ENCODE data around the gene PAX5.

Gene PAX5

DNA sequence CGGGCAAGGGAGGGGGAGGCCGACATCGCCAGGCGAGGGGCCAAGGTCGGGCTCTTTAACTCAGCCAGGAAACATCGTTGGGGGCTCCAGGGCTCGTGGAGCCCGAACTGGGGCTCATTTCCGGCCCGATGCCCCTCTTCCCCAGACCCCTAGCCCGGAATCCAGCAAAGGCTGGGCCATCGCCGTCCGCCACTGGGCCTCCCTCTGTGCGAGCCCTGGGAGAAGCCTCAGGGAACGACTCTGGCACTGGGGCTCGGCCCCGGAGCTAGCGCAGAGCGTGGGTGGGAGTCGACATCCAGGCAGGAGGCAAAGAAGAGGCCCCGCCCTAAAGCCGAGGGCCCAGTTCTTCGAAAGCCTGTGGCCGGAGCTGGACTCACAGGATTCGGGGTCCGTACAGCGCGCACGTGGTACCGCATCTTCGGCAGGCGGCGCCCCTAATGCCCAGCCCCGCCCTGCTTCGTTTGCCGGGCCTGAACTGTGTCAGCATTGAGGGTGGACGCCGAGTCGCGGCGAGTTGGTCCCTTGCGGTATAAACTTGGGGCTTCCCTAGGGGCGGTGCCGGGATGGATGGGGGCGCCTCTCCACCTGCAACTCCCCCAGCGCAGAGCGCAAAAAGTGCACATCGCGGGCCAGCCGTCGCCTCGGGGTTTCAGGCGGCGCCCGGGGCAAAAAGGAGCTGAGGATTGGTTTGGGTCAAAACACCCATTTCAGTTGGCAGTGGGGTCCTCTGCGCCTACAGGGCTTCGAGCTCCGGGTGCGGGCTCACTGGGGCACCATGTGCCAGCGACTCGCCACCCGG lies 3.6 kb upstream of the PAX5 start:
- Histone ChIP-seq H3K4me1 (peaks cover 46% of the 10 kb centered on the region), H3K27me3 (peaks cover 98% of the 10 kb centered on the region), H3K36me3 (no peaks in the 10 kb centered on the region), H3K9me3 (no peaks in the 10 kb centered on the region), H4K20me1 (peaks cover 81% of the 10 kb centered on the region), H3K4me3 (peak overlapping the region; percentile 88), H3K27ac (peak overlapping the region; percentile 98), H3K4me2 (peak overlapping the region; percentile 88), H3K9ac (peak overlapping the region; percentile 96)
- no peak for TF ChIP-seq Cebpa-rat (IDR thresholded peaks at IDR 0.05)

DNA sequence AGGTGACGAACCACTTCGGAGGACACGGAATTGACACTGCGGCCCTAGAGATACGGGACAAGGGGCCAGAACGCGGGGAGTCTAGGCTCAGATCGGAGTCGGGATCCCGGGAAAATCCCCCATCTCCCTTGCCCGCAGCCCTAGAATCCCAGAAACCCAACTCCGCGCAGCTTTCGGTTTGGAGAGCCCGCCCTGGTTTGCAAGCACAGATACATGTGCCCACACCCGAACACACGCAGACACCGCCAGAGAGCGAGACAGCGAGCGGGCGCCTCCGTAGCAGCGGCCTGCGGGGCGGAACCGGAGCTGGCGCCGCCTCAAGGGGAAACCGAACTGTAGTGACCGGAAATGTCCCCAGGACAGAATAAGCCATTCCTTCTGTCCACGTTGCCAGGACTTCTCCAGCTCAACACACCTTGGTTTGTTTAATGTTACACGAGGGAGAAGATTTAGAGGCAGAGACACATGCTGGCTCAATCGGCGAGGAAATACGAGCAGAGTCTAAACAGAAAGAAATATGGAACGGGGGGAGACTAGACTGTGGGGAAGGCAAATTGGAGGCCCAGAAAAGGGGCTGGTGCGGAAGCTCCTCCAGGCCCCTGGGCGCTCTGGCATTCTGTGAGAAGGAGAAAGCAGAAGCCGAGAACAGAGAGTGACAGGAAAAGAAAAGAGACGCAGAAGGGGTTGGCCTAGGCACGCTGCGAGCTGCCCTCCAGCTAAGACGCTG lies 2.9 kb upstream of the PAX5 start:
- peaks cover 46% of the 10 kb centered on the region for H3K4me1 ChIP-seq
- peak overlapping the region; percentile 96 for H3K9ac ChIP-seq
- peak overlapping the region; percentile 98 for H3K27ac ChIP-seq
- H3K4me2 ChIP-seq = peak overlapping the region; percentile 88
- no peak for TF ChIP-seq Cebpa-rat (IDR thresholded peaks at IDR 0.05)
- H3K27me3 ChIP-seq = peaks cover 100% of the 10 kb centered on the region
- H3K36me3 ChIP-seq = no peaks in the 10 kb centered on the region
- peaks cover 86% of the 10 kb centered on the region for H4K20me1 ChIP-seq
- peak overlapping the region; percentile 88 for H3K4me3 ChIP-seq
- H3K9me3 ChIP-seq = no peaks in the 10 kb centered on the region

DNA sequence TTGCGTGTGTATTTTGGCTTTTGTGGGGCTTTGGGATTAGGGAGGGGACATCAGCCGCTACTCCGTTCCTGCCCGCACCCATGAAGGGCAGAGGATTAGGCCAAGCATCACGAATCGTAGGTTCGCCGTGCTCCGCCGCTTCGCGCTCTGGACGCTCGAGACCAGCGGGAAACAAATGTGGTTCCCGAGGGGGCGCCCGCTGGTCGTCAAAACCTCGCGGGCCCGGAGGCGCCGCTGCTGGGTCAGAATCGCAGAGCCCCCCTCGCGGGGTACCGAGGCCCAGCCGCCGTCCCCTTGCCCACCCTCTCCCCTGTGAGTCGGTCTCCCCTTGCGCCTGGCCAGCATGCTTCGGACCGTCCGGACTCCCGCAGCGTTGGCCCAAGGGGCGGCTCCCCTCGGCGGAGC lies 2.3 kb upstream of the PAX5 start:
- TF ChIP-seq Cebpa-rat (IDR thresholded peaks at IDR 0.05) = no peak
- Histone ChIP-seq H3K9ac (peak overlapping the region; percentile 96), H3K36me3 (no peaks in the 10 kb centered on the region), H3K4me2 (peak overlapping the region; percentile 88), H3K9me3 (no peaks in the 10 kb centered on the region), H4K20me1 (peaks cover 85% of the 10 kb centered on the region), H3K4me3 (peak overlapping the region; percentile 88), H3K27me3 (peaks cover 100% of the 10 kb centered on the region), H3K27ac (peak overlapping the region; percentile 98), H3K4me1 (peaks cover 40% of the 10 kb centered on the region)

DNA sequence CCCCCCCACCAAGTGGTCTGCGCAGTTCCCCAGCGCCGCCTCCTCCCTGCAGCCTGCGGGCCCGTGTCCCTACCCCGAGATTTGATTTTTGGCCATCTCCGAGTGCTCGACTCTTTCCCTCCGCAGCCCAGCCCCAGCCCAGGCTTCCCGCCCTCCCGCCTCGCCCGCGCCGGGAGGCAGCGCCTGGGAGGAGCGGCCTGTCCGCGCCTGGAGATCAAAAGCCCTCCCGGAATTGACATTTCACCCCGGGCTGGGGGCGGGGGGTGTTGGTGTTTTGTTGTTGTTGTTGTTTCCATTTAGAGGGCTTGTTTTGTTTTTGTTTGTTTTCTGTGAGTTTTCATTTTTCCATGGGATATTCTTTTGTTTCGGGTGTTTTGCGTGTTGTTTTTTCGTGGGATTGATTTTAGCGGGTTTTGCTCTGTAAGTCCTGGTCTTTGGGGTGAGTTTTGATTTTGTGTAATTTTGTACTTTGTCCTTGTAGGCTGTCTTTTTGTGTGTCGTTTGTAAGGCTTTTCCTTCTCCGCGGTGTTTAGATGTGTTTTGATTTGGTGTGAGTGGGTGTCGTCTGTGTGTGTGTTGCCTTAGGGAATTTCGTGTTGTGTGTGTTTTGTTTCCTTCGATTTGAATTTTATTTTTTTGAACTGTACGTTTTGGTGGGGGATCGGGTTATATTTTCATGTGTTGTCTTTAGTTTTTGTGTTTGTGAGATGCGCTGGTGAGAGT lies 1.7 kb upstream of the PAX5 start:
- H4K20me1 ChIP-seq = peaks cover 85% of the 10 kb centered on the region
- no peaks in the 10 kb centered on the region for H3K36me3 ChIP-seq
- H3K9ac ChIP-seq = peak overlapping the region; percentile 96
- H3K27ac ChIP-seq = peak overlapping the region; percentile 98
- peaks cover 100% of the 10 kb centered on the region for H3K27me3 ChIP-seq
- no peak for TF ChIP-seq Cebpa-rat (IDR thresholded peaks at IDR 0.05)
- peak overlapping the region; percentile 88 for H3K4me3 ChIP-seq
- peaks cover 34% of the 10 kb centered on the region for H3K4me1 ChIP-seq
- H3K4me2 ChIP-seq = peak overlapping the region; percentile 88
- H3K9me3 ChIP-seq = no peaks in the 10 kb centered on the region

DNA sequence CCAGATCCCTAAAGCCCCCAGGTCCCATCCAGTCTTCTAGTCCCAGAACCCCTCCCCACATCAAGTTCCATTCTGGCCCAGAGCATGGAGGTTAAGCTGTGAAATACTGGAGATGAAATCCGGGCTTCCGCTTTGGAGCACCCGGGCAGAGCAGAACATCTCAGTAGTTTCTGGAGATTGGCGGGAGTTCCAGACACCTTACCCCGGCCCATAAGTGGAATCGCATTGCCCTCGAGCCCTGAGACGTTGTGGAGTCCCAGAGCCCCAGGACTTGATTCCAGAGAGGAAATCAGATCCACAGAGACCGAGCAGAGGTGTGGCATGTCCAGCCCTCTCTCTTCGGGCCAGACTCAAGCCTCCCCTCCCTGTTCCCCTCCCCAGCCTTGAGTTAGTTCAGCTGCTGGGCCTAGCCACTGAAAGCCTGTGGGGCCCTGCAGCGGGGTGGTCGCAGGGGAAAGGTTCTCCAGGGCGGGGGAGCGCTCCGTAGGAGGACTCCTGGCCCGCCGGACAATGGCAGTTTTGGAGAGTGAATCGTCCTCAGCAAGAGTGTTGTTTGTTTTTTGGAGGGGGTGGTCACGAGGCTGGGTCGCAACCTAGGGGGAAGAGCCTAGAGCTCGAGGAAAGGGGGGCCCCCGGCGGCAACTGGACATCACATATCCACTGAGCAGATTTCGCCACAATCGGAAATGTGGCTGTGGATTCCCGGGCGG lies 1.0 kb upstream of the PAX5 start:
- peaks cover 100% of the 10 kb centered on the region for H3K27me3 ChIP-seq
- TF ChIP-seq Cebpa-rat (IDR thresholded peaks at IDR 0.05) = no peak
- H3K9ac ChIP-seq = peak overlapping the region; percentile 96
- H3K27ac ChIP-seq = peak overlapping the region; percentile 98
- peaks cover 27% of the 10 kb centered on the region for H3K4me1 ChIP-seq
- no peaks in the 10 kb centered on the region for H3K9me3 ChIP-seq
- H4K20me1 ChIP-seq = peaks cover 85% of the 10 kb centered on the region
- peak overlapping the region; percentile 88 for H3K4me3 ChIP-seq
- H3K36me3 ChIP-seq = no peaks in the 10 kb centered on the region
- peak overlapping the region; percentile 88 for H3K4me2 ChIP-seq

DNA sequence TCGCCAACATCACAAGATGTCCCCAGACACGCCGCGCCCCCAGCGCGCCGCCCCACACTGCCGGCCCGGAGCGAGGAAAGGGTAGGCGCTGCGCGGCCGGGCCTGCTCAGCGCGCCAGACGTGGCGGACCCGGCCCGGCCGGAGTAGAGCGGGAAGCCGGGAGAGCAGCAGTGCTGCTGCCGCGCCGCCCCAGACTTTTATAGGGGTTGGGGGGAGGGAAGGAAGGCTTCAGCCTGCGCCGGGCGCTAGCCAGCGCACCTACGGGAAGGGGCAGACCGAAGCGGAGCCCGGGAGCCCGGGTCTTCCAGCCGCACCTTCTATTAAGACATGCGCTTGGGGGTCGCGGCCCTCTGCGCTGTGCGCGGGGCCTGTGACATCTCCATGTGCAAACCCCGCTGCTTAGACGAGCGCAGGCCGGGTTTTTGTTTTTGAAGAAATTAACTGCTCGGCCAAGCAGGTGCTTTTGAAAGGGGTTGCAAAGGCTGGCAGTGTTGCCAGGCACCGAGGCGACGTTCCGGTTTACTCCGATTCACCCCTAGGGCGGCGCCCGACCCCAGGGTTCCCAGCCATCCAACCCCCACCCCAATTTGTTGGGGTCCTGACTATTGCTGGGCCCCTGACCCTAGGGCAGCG lies 353 bp upstream of the PAX5 start:
- Histone ChIP-seq H3K27me3 (peaks cover 100% of the 10 kb centered on the region), H3K4me3 (peak overlapping the region; percentile 88)

DNA sequence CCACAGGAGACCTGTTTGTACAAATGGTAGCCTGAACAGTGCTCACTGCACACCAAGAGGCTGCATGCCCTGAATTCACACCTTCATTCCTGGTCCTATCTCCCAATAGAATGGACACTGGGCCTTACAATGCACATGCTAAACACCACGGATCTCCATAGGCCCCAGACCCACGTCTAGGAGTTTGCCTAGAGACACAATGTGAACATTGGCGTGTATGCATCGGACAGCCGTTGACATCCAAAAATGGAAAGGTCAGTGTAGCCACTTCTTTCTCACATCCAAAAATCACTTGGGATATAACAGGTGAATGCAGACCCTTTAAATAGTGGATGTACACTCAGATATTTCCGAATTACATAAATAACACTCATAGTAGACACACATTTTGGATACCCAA lies 927 bp downstream of the PAX5 start:
- peaks cover 93% of the 10 kb centered on the region for H4K20me1 ChIP-seq
- TF ChIP-seq Cebpa-rat (IDR thresholded peaks at IDR 0.05) = no peak
- H3K4me1 ChIP-seq = peaks cover 44% of the 10 kb centered on the region
- no peaks in the 10 kb centered on the region for H3K9me3 ChIP-seq
- H3K4me3 ChIP-seq = peak overlapping the region; percentile 88
- H3K27ac ChIP-seq = peak overlapping the region; percentile 98
- H3K36me3 ChIP-seq = no peaks in the 10 kb centered on the region
- peaks cover 100% of the 10 kb centered on the region for H3K27me3 ChIP-seq
- H3K9ac ChIP-seq = peak overlapping the region; percentile 96
- peak overlapping the region; percentile 88 for H3K4me2 ChIP-seq

More for the DNA sequence above, 353 bp upstream of the PAX5 start:
- Histone ChIP-seq H3K9me3 (no peaks in the 10 kb centered on the region), H3K27ac (peak overlapping the region; percentile 98), H3K9ac (peak overlapping the region; percentile 96), H4K20me1 (peaks cover 91% of the 10 kb centered on the region), H3K4me2 (peak overlapping the region; percentile 88), H3K36me3 (no peaks in the 10 kb centered on the region), H3K4me1 (peaks cover 33% of the 10 kb centered on the region)
- no peak for TF ChIP-seq Cebpa-rat (IDR thresholded peaks at IDR 0.05)

DNA sequence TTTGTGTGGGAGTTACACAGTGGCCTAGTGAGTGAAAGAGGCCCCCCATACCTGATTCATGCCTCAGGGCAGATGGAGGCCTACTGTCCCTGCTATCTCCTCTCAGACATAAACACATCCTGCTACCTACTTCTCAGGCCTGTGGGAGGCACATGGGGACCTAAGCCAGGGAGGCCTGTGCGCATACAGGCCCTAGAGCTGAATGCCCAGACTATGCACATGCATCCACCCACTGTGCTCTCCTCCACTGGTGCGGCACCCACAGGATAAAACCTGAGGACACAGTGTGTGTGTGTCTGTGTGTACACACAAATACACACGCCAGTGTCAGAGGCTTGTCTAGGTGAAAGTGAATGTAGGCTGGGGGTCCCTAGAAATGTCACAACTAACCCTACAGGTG lies 1.4 kb downstream of the PAX5 start:
- Histone ChIP-seq H3K4me3 (peak overlapping the region; percentile 88), H3K9ac (peak overlapping the region; percentile 96)

DNA sequence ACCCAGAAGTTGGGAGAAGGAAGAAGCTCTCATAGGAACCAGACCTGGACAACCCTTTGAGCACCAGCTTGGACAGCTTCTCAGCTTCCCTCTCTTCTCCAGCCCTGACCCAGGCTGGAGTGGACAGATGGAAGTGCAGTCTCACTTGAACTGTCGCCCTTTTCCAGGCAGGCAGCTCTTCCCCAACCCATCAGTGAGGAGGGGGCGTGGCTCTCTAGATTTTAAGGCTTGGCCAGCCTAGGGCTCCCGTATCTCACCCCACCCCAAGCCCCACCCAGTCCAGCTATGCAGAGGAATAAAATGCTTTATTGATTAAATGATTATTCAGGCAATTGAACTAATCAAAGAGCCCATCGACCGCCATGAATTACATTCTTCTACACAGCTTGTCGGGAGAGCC lies 2.2 kb downstream of the PAX5 start:
- Histone ChIP-seq H3K36me3 (peaks cover 2% of the 10 kb centered on the region), H3K4me1 (peaks cover 39% of the 10 kb centered on the region), H3K27me3 (peaks cover 99% of the 10 kb centered on the region), H4K20me1 (peaks cover 90% of the 10 kb centered on the region), H3K4me3 (peak overlapping the region; percentile 88), H3K4me2 (peak overlapping the region; percentile 88), H3K27ac (peak overlapping the region; percentile 98), H3K9me3 (no peaks in the 10 kb centered on the region), H3K9ac (peak overlapping the region; percentile 96)
- TF ChIP-seq Cebpa-rat (IDR thresholded peaks at IDR 0.05) = no peak

More for the DNA sequence above, 1.4 kb downstream of the PAX5 start:
- peaks cover 100% of the 10 kb centered on the region for H3K27me3 ChIP-seq
- TF ChIP-seq Cebpa-rat (IDR thresholded peaks at IDR 0.05) = no peak
- no peaks in the 10 kb centered on the region for H3K9me3 ChIP-seq
- H3K4me2 ChIP-seq = peak overlapping the region; percentile 88
- no peaks in the 10 kb centered on the region for H3K36me3 ChIP-seq
- peak overlapping the region; percentile 98 for H3K27ac ChIP-seq
- H3K4me1 ChIP-seq = peaks cover 42% of the 10 kb centered on the region
- peaks cover 93% of the 10 kb centered on the region for H4K20me1 ChIP-seq
